GM10847 (cell line): Measurements from ENCODE around the gene ARFIP1.

Experiments used
- POLR2A ChIP-seq: IDR thresholded peaks from 2 replicates; pipeline ENCODE4 v1.6.1; 2011; ENCODE audit not compliant: insufficient read length; ENCODE audit errors: extremely low read depth

ARFIP1 gene, protein sequence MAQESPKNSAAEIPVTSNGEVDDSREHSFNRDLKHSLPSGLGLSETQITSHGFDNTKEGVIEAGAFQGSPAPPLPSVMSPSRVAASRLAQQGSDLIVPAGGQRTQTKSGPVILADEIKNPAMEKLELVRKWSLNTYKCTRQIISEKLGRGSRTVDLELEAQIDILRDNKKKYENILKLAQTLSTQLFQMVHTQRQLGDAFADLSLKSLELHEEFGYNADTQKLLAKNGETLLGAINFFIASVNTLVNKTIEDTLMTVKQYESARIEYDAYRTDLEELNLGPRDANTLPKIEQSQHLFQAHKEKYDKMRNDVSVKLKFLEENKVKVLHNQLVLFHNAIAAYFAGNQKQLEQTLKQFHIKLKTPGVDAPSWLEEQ

DNA sequence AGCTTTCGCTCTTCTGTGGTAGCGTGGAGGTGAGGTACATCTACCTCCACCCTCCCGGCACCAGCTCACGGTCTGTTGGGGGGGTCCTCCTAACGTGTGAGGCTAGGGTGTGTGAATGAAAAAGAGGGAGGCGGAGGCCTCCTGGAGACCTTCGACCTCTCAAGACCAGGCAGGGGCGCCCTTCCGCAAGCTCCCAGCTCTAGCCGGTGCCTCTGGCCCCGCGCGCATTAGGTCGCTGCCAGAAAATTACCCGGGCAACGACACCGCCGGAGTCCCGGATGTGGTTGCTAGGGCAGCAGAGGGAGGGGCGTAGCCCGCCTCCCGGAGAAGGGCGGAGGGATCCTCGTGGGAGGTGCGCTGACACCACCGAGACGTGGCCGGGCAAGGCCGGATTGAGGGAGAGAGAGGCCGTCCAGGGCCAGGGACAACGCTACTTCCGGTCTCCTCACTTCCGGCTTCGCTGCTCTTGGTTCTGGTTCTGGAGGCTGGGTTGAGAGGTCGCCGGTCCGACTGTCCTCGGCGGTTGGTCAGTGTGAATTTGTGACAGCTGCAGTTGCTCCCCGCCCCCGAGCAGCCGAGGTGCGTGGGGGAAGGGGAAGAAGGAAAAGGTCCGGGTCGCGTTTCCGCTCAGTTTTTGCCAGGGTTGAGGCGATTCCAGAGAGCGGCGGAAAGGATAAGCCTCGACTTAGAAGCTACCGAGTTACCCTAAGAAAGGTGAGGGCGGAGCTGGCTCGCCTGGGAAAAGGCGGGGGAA is at the start of gene ARFIP1, which contains the start of gene TIGD4:
ARFIP1 (plus strand) TSS at position 442 of the 754 bp plus-strand sequence. CDS start 49,680 bp downstream, outside the sequence.
TIGD4 (minus strand) TSS at position 218 of the 754 bp plus-strand sequence. CDS start 8,726 bp downstream, outside the sequence.
- peak; percentile 52 for TF ChIP-seq POLR2A

DNA sequence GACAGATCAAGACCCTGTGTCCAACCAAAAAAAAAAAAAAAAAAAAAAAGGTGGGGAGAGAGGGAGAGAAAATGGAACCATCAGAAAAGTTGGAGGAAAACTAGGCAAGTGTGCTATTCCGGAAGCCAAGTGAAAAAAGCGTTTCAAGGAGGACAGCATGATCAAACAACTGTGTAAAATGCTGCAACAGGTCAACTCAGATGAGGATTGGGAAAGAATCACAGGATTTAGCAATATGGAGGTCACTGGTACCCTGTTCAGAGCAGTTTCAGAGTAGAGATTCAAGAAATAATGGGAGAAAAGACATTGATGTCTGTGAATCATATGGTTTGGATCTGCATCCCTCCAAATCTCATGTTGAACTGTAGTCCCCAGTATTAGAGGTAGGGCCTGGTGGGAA is 47.8 kb upstream of the ARFIP1 start:
- TF ChIP-seq POLR2A, result no peak

DNA sequence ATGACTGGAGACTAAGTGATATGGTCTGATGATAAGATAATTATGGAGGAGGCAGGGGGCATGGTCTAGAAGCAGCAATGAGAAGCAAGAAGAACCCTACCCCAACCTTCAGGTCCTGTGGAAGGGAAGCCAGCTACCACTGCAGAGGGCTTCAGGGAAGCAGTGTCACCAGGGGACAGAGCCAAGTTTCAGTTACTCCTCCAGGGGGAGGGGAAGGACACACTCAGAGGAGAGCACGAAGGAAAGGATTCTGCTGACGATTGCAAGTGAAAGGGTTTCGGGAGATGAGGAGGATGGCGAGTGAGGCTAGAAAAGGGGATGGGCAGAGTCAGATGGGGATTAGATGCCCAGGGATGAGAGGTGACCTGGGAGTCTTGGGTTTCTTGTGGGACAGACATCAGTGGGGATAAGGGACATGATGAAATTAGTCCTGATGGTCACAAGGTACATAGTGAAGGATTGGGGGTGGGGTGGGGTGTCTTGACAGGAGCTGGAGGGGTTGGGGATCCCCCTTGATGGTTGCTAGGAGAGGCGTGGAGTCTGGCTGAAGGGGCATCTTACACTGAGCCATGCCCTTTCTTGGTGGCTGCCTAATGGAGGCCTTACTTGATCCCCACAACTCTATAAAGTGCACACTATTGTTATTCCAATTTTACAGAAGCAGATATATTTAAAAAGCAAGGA is 45.6 kb upstream of the ARFIP1 start:
- TF ChIP-seq POLR2A, result no peak

DNA sequence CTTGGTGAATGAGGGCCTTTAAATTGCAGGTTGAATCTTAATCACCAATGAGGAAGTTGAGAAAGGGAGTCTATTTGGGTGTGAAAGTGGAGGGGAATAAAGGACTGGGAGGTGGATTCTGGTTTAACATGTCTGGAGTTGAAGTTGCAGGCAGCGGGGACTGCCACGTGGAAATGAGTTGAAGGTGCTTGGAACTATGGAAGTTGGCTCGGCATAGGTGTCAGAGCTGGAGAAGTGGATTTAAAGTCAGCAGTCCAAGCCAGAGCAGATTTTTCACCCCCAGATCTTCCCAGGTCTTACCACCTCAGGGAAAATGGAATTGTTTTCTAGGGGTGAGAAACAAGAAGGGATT is 45.1 kb upstream of the ARFIP1 start:
- TF ChIP-seq POLR2A, result no peak

DNA sequence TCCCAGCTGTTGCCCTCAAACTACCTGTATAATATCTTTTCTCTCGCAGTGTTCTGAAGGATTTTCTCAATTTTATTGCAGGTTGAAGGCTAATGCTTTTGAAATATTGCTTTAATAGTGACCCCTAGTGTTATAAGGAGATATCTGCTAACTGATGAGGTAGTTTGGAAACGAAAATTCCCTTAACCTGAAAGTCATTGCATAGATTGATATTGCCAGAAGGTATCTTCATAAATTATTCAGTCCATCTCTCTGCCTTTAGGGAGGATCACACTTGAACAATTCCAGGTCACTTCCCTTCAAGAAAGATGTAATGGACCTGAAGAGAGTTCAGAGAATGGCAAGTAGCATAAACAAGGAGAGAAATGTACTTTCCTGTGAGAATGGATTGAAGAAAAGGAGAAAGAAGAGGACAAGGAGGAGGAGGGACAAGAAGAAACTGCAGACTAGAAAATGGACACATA is 44.3 kb upstream of the ARFIP1 start:
- TF ChIP-seq POLR2A, result no peak

DNA sequence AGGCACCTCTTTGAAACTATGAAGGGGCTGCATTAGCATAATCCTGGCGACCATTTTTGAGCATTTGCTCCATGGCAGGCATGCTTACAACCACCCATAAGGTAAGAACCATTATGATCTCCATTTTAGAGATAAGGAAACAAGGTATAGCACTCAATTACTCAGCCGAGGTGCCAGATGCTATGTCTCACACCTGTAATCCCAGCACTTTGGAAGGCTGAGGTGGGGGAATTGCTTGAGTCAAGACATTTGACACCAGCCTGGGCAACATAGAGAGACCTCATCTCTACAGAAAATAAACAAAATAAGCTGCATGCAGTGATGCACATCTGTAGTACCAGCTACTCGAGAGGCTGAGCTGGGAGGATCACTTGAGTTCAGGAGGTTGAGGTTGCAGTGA is 43.8 kb upstream of the ARFIP1 start:
- no peak for TF ChIP-seq POLR2A

DNA sequence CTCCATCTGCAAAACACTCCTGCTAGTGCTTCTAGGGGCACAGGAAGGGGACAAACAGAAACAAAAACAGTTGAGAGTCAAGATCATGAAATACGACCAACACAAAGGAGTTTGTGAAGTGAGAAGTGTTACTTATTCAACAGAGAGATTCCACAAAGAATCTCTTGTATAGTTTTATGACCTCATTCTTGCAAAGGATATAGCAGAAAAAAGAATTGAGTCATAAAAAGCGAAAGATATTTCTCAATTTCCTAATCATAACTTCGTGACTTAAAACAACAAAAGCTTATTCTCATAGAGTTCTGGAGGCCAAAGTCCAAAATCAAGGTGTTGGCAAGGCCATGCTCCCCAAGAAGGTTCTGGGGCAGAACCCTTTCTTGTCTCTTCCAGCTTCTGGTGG is 40.9 kb upstream of the ARFIP1 start:
- TF ChIP-seq POLR2A, result no peak

DNA sequence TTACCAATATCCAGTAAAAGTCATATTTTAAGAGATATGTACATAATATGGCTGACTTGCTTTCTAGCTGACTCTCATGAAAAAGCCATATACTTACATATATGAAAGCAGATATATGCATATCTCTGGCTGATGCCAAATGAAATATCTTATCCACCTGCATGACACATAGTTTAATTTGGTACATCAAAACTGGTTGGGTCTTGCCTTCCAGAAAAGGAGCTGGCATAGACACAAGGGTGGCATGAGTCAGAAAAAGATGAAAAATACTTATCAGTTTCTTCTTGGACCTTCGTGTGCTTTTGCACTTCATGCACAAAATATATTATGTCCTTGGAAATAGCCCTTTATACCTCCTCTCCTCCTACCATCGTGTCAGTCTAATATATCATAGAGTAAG is 32.3 kb upstream of the ARFIP1 start:
- no peak for TF ChIP-seq POLR2A

DNA sequence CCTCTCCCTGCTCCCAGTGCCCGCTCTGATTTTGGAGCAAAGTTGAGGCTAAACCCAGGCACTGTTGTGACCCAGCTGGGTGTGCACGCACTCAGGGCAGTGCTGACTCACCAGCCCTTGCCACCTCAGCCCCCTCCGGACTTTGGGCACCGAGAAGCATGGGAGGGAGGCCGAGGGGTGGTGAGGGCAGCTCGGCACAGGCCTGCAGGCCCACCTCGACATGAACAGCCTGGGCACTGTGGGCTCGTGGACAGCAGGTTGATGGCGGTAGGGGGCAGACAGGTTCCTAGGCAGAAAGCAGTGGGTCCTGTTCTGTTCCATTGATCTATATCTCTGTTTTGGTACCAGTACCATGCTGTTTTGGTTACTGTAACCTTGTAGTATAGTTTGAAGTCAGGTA is 31.1 kb upstream of the ARFIP1 start:
- no peak for TF ChIP-seq POLR2A

DNA sequence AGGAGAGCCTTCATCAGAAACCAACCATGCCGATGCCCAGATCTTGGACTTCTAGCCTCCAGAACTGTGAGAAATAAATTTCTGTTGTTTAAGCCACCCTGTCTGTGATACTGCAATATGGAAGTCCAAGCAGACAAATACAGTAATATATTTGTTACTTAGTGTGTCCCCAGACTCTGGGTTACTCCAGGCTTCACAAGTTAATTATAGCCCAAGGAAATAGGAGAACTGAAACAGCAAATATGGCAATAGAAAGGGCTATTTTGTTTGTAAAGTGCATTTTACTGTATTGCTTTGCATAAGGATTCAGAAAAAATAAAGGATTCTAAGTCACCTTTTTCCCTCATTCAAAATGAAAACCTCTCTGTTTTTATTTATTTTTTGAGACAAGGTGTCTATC is 16.0 kb upstream of the ARFIP1 start:
- no peak for TF ChIP-seq POLR2A

DNA sequence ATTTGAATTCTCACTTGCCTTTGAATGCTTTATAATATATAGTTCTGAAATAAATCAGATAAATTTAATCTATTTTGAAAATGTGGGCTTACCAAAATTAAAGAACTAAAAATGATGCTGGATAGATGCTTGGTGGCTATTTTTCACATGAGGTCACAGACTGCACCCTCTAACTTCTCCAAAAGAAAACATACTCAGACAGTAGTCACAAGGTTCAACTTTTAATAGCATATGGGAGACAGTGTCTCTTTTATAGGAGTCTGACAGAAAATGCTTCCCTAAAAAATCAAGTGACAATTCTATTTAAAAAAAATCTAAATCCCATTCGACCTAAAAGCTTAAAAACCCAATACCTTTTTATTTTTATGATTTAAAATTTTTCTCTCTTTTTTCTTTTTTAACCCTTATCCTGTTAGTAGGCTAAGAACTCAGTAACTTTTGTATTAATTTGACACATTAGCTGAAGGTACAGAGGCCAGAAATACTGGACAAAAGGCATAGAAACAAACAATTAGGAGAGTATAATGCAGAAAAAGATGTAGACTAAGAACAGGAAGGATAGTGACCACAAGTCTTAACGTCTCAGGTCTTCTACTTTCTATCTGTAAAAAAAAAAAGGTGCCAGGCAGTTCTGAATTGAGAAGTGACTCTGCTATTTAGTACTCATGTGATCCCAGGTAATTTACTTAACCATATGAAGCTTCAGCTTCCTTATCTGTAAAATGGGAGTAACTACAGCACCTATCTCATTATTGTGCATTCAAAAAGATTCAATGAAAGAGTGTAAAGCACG is 7.8 kb upstream of the ARFIP1 start:
- TF ChIP-seq POLR2A, result no peak

DNA sequence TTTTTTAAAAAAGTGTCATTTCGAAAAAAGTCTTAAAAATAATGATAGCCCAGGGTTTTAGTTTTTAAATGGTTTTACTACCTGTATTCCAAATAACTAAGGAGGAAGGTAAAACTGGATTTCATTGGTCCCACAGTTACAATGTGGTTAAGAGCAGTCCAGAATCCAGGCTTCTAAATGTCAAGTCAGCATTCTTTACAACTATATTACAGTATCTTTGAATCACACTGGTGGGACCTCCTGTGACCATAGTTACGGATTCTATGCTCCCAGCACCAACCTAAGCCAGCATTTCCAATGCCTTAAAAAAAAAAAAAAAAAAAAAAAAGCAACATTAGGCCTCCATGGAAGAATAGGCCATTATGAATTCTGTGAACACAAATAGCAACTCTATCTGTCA is 6.4 kb upstream of the ARFIP1 start:
- no peak for TF ChIP-seq POLR2A

DNA sequence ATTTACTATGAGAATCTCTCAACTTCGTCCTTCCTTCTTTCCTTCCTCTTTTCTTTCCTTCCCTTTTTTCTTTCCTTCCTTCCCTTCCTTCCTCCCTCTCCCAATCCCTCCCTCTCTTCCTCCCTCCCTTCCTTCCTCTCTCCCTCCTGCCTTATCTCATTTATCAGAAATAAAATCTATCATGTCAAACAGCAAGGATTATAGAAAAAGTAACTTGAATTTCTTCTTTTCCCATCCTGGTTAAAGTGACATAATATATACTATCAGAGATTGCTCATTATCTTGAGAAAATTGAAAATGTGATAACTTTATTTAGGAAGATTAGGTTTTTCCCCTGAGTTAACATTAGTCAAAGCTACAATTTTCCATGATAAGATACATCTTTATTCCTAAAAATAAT is 5.8 kb upstream of the ARFIP1 start:
- no peak for TF ChIP-seq POLR2A

DNA sequence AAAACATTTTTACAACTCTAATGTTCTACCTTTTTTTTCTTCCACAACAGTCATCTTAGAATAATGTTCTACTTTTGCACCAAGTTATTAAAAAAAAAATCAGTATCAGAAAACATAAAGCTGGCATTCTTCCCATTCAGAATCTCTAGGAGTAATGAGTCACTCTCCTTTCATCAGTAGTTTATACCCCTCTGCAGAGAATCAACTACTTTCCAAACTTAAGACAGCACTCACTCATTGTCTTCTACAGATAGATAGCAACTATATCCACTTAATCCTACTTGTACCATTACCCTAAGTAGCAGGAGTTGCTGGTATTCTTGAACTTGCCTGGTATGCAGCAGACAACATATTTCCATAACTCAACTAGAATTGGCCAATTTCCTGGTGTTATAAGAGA is 3.4 kb upstream of the ARFIP1 start:
- no peak for TF ChIP-seq POLR2A

DNA sequence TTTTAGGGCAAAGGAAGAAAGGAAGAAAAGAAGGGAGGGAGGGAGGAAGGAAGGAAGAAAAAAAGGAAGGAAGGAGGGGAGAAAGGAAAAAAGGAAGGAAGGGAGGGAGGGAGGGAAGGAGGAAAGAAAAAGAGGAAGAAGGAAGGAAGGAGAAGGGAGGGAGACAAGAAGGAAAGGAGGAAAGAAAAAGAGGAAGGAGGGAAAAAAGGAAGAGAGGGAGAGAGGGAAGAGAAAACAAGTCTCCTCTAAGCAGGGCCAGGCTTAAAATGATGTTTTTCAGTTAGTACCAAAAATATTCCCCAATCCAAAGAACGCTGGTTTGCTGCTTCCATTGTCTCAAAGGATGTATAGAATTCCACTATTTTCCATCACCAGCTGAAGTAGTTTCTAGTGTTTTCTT is 2.3 kb upstream of the ARFIP1 start:
- no peak for TF ChIP-seq POLR2A
